IMR-90 (cell line): ENCODE measurements around the gene CCDC167. TPM values are rescaled to one million over a fixed set of nuclear protein-coding genes. Genes with fewer than 3 reads are reported as not detected.

Experiments
- ATAC-seq: fragments of 200-7000 bp; cut with Tn5 transposase; 2 replicates; pipeline ENCODE4 v1.9.1; 2020; ENCODE audit warnings: low read depth, mild to moderate bottlenecking, moderate library complexity
- BruUV-seq: library from RNA; stranded (reverse); fragments of 400-500 nt; replicated peaks from 2 replicates; lab custom pipeline; 2021; lab: Mats Ljungman, UMichigan
- CTCF ChIA-PET: fragments of 300-600 bp; formaldehyde crosslinking; extraction: SDS; loops from one replicate; lab custom pipeline; 2021; ENCODE audit warnings: antibody characterized with exemption; lab: Yijun Ruan, JAX
- POLR2A ChIA-PET: fragments of 300-600 bp; sonication (Branson Sonifier 250); formaldehyde crosslinking; loops from one replicate; lab custom pipeline; 2022; ENCODE audit warnings: antibody characterized with exemption; ENCODE audit not compliant: unreplicated experiment; lab: Charles Lee
- DNase-seq: peaks from one replicate; pipeline ENCODE4 v3.0.0; 2013
- H2AFZ ChIP-seq: replicated peaks from 2 replicates; pipeline ENCODE3; 2013; ENCODE audit warnings: low read length, mild to moderate bottlenecking; ENCODE audit not compliant: poor library complexity
- H2AK5ac ChIP-seq: 2 replicates; pipeline ENCODE4 v1.6.1; 2013; ENCODE audit warnings: low read depth, low read length, inconsistent platforms
- H2AK9ac ChIP-seq: replicated peaks from 2 replicates; pipeline ENCODE3; 2013; ENCODE audit warnings: mild to moderate bottlenecking, low read depth, low read length, moderate library complexity; ENCODE audit not compliant: poor library complexity
- H2BK120ac ChIP-seq: 2 replicates; pipeline ENCODE4 v1.6.1; 2013; ENCODE audit warnings: low read depth, low read length, inconsistent platforms
- H2BK15ac ChIP-seq: 3 replicates; pipeline ENCODE4 v1.6.1; 2013; ENCODE audit warnings: low read depth, low read length, inconsistent platforms
- H2BK20ac ChIP-seq: 2 replicates; pipeline ENCODE4 v1.6.1; 2013; ENCODE audit warnings: low read depth, mild to moderate bottlenecking, inconsistent platforms, low read length, moderate library complexity
- H2BK5ac ChIP-seq: 2 replicates; pipeline ENCODE4 v1.6.1; 2013; ENCODE audit warnings: mild to moderate bottlenecking, low read depth, low read length, inconsistent platforms; ENCODE audit not compliant: poor library complexity, severe bottlenecking
- H3K14ac ChIP-seq: replicated peaks from 2 replicates; pipeline ENCODE4 v1.6.1; 2013; ENCODE audit warnings: low read depth, low read length, inconsistent platforms
- H3K18ac ChIP-seq: 2 replicates; pipeline ENCODE4 v1.6.1; 2013; ENCODE audit warnings: low read depth, low read length, control low read depth
- H3K23ac ChIP-seq: 2 replicates; pipeline ENCODE4 v1.6.1; 2013; ENCODE audit warnings: low read depth, low read length, inconsistent platforms
- H3K27ac ChIP-seq: 2 replicates; pipeline ENCODE4 v1.5.1; 2013; ENCODE audit warnings: mild to moderate bottlenecking, control low read depth, low read length; ENCODE audit not compliant: insufficient read depth
- H3K27me3 ChIP-seq: 2 replicates; pipeline ENCODE4 v1.6.1; 2013; ENCODE audit warnings: low read length; ENCODE audit not compliant: control insufficient read depth, insufficient read depth
- H3K36me3 ChIP-seq: 2 replicates; pipeline ENCODE4 v1.6.1; 2013; ENCODE audit warnings: low read length, mixed read lengths; ENCODE audit not compliant: control insufficient read depth, insufficient read depth
- H3K4ac ChIP-seq: 2 replicates; pipeline ENCODE4 v1.6.1; 2013; ENCODE audit warnings: low read depth, low read length, inconsistent platforms
- H3K4me1 ChIP-seq: 2 replicates; pipeline ENCODE4 v1.6.1; 2013; ENCODE audit warnings: low read length, mixed read lengths; ENCODE audit not compliant: control insufficient read depth, insufficient read depth
- H3K4me2 ChIP-seq: 2 replicates; pipeline ENCODE4 v1.6.1; 2013; ENCODE audit warnings: low read depth, mild to moderate bottlenecking, control low read depth, low read length, moderate library complexity
- H3K4me3 ChIP-seq: 2 replicates; pipeline ENCODE4 v1.5.1; 2013; ENCODE audit warnings: low read depth, mild to moderate bottlenecking, control low read depth, low read length, moderate library complexity; ENCODE audit not compliant: insufficient read depth
- H3K56ac ChIP-seq: 2 replicates; pipeline ENCODE4 v1.6.1; 2013; ENCODE audit warnings: low read length, inconsistent platforms; ENCODE audit not compliant: insufficient read depth; ENCODE audit errors: extremely low read depth
- H3K79me1 ChIP-seq, 2 experiments: 2 replicates each; pipeline ENCODE4 v1.6.1; 2013; ENCODE audit warnings: low read length in 2 of 2, inconsistent platforms in 1 of 2, low read depth in 1 of 2
- H3K9ac ChIP-seq: 2 replicates; pipeline ENCODE4 v1.6.1; 2013; ENCODE audit warnings: low read depth, low read length, control low read depth
- H3K9me1 ChIP-seq: 2 replicates; pipeline ENCODE4 v1.6.1; 2013; ENCODE audit warnings: low read length, inconsistent platforms; ENCODE audit not compliant: insufficient read depth
- H3K9me3 ChIP-seq: 2 replicates; pipeline ENCODE4 v1.6.1; 2013; ENCODE audit warnings: low read length; ENCODE audit not compliant: control insufficient read depth, insufficient read depth
- H4K20me1 ChIP-seq: 2 replicates; pipeline ENCODE4 v1.6.1; 2013; ENCODE audit warnings: low read length, inconsistent platforms; ENCODE audit not compliant: insufficient read depth
- H4K5ac ChIP-seq: 2 replicates; pipeline ENCODE4 v1.6.1; 2013; ENCODE audit warnings: mild to moderate bottlenecking, low read depth, low read length, control low read depth
- H4K8ac ChIP-seq, 2 experiments: 2 replicates each; pipeline ENCODE4 v1.6.1; 2013; ENCODE audit warnings: low read depth in 2 of 2, low read length in 2 of 2, control low read depth in 1 of 2, inconsistent platforms in 1 of 2
- H4K91ac ChIP-seq: 2 replicates; pipeline ENCODE4 v1.6.1; 2013; ENCODE audit warnings: low read depth, low read length, inconsistent platforms; ENCODE audit not compliant: insufficient read depth
- MAZ ChIP-seq: IDR thresholded peaks from 2 replicates; pipeline ENCODE4 v1.6.1; 2012; ENCODE audit warnings: low read depth, mild to moderate bottlenecking, low read length, improper control_type of control experiment, moderate library complexity, borderline replicate concordance
- MXI1 ChIP-seq: IDR thresholded peaks from 2 replicates; pipeline ENCODE4 v1.6.1; 2012; ENCODE audit warnings: low read depth, mild to moderate bottlenecking, low read length, moderate library complexity, borderline replicate concordance
- RCOR1 ChIP-seq: IDR thresholded peaks from 2 replicates; pipeline ENCODE4 v1.6.1; 2012; ENCODE audit warnings: mild to moderate bottlenecking, low read length, improper control_type of control experiment; ENCODE audit not compliant: insufficient replicate concordance
- RFX5 ChIP-seq: IDR thresholded peaks from 2 replicates; pipeline ENCODE4 v1.8.0; 2012; ENCODE audit warnings: low read depth, mild to moderate bottlenecking, low read length, moderate library complexity
- WGBS, 2 experiments: methylation state at CpG; one replicate each; pipeline versions ENCODE4 v1.1.5 to v1.1.7; 2013; ENCODE audit warnings: missing lambda C conversion rate in 2 of 2; ENCODE audit not compliant: insufficient read length in 1 of 2; ENCODE audit errors: extremely low coverage in 2 of 2; 5-methylcytosine and 5-hydroxymethylcytosine counted together
- dilution Hi-C: fragments of 300-500 bp; cut with HindIII; formaldehyde crosslinking; loops from one replicate; pipeline ENCODE4 v1.14.3; 2018; ENCODE audit warnings: low sequenced_read_pairs; ENCODE audit not compliant: unreplicated experiment
- in situ Hi-C: fragments of 300-500 bp; cut with MboI; formaldehyde crosslinking; loops from 3 replicates; pipeline ENCODE4 v1.14.3; 2019; ENCODE audit warnings: low sequenced_read_pairs, inconsistent platforms, mixed read lengths
- intact Hi-C: fragments of 100-400 bp; cut with micrococcal nuclease; formaldehyde crosslinking; loops from 2 replicates; pipeline ENCODE4 v1.10.0; 2022
- polyA plus RNA-seq, 3 experiments: library from polyadenylated mRNA; depleted of rRNA; stranded (reverse); fragments of >200 nt; gene quantifications; 2 replicates each; pipeline ENCODE4 v1.2.3, GENCODE V29; 2012; ENCODE audit warnings: low replicate concordance in 1 of 3
- total RNA-seq: library from RNA; depleted of rRNA; stranded (reverse); fragments of >200 nt; gene quantifications from 2 replicates; pipeline ENCODE4 v1.2.3, GENCODE V29; 2012
- TF ChIP-seq, protein P1 (sequence below): fragments of 150-350 bp; IDR thresholded peaks from 2 replicates; pipeline ENCODE4 v1.6.1; 2017; ENCODE audit warnings: mild to moderate bottlenecking, antibody characterized with exemption, low read length, low read depth

The CCDC167 gene
- total and polyA plus RNA-seq, 2 of the 4 experiments (the other 2 are of a cell fraction), result 35.8 to 96.8 TPM

DNA sequence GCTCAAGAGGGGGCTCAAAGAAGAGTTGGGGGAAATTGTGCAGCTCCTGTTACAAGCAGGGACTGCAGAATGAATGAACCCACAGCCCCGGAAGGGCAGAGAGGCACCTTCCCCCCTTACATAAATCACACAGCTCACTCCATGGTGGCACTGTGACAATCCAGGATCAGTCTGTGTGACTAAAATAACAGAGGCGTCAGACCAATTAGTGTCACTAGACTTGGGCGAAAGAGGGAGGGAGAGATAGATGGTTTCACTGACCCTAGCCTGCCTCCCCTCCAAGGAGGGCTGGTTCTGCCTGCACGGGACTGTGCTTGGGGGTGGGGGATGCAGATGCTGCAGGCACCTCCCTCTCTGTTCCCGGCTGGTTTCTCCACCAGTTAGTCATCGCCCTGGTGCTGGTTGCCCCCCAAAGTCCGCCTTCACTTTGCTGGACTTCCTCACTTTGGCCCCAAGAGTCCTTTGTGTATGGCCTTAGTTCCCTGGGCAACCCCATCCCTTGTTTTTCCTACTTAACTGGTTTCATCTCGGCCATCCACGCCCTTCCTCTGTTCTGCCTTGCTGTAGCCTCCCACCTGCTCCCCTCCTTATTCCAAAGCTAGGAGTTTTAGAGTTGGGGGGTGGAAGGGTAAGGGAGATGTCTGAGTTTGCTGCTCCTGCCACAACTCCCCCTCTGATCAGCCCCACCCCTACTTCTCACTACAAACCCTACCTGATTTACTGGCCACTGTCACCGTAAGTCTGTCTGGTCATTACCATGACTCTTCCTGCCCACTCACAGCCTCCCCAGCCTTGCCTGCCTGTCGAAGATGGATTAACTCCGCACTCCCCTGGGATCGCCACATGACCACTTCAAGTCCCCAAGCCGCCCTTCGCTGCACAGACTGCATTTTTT, 17.7 kb downstream of the CCDC167 start (continued):
- TF ChIP-seq, protein P1, sequence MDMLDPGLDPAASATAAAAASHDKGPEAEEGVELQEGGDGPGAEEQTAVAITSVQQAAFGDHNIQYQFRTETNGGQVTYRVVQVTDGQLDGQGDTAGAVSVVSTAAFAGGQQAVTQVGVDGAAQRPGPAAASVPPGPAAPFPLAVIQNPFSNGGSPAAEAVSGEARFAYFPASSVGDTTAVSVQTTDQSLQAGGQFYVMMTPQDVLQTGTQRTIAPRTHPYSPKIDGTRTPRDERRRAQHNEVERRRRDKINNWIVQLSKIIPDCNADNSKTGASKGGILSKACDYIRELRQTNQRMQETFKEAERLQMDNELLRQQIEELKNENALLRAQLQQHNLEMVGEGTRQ, result no peak

DNA sequence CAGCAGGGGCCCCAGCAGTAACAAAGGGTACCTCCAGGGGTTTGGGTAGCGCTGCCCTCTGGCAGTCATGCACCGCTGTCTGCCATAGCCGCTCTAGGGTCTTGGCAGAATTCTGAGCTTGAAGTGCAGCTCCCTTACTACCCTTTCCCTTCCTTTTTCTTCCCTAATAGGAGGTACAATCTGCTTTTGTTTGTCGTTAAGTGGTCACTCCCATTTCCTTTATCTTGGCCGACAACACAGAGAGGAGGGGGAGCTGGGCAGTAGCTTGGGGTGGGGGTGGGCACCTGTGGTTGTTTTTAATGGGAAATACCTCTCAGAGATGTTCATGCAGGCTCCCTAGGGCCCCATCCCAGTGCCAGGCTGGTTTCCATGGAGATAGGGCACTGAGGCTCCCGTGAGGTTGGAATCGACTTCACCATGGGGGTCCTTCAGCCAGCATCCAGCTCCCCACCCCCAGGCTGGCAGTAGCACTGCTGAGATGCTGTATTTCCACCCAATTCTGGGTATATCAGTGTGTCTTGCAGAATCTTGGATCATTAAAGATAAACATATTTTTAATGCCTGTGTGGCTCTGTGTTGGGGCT, 18.6 kb downstream of the CCDC167 start:
- H4K5ac ChIP-seq, result no peak overlapping the region
- H2BK20ac ChIP-seq, result no peak overlapping the region
- POLR2A ChIA-PET, result no interaction called here
- no peak overlapping the region for H2AFZ ChIP-seq
- BruUV-seq, result no TSS peak
- CTCF ChIA-PET, result no interaction called here
- no peaks in the 10 kb centered on the region for H3K79me1 ChIP-seq
- no peaks in the 10 kb centered on the region for H3K9me3 ChIP-seq
- no peaks in the 10 kb centered on the region for H3K4me1 ChIP-seq
- no peak overlapping the region for H3K56ac ChIP-seq
- H3K4ac ChIP-seq, result no peak overlapping the region
- no peak for ATAC-seq
- no peak overlapping the region for H3K27ac ChIP-seq
- H2BK5ac ChIP-seq, result no peak overlapping the region
- H3K4me2 ChIP-seq, result no peak overlapping the region
- H3K27me3 ChIP-seq, result no peaks in the 10 kb centered on the region
- in situ Hi-C loops, result loop anchor here (5.0 kb wide), 1 partner anchor 211 kb away; no protein-coding TSS in a partner anchor
- H3K18ac ChIP-seq, result no peak overlapping the region
- dilution Hi-C loops, result no loop called here
- intact Hi-C loops, result loop anchor here (5.0 kb wide), 1 partner anchor 1011 kb away; no protein-coding TSS in a partner anchor
- no peak overlapping the region for H2AK5ac ChIP-seq
- no peak overlapping the region for H2BK120ac ChIP-seq
- DNase-seq, result no peak
- peaks cover 50% of the 10 kb centered on the region for H3K36me3 ChIP-seq
- H3K9me1 ChIP-seq, result 0 out of 2 replicates have a peak, but pooled peaks cover under 1% of the 10 kb centered on the region
- H2BK15ac ChIP-seq, result no peak overlapping the region
- no peak overlapping the region for H4K8ac ChIP-seq
- H4K91ac ChIP-seq, result no peak overlapping the region
- no peak overlapping the region for H3K4me3 ChIP-seq
- H3K14ac ChIP-seq, result no peak overlapping the region
- peaks cover 13% of the 10 kb centered on the region for H4K20me1 ChIP-seq
- H3K23ac ChIP-seq, result no peak overlapping the region
- H3K9ac ChIP-seq, result no peak overlapping the region
- TF ChIP-seq MXI1 (no peak), MAZ (no peak), RCOR1 (no peak), RFX5 (no peak)
- no CpG with 5 or more reads among the region's 7 CpGs for WGBS, 2 experiments
- peak overlapping the region; percentile 69 for H2AK9ac ChIP-seq
